Activated CD8-positive, alpha-beta memory T cell treated with anti-CD3 and anti-CD28 coated beads, Interleukin-2, amount 50 U/mL, for 4 hours (primary cell): ENCODE measurements around the gene IFNB1.

Experiments
- DNase-seq: peaks from one replicate; pipeline ENCODE4 v3.0.0-alpha.2; 2020

The IFNB1 gene

GRCh38 chr9:21077781-21078180 lies at the start of gene IFNB1:
Gene IFNB1, minus strand, starts transcription at chr9:21077942. Its CDS starts 73 bp downstream, at chr9:21077869.
- no peak for DNase-seq

GRCh38 chr9:21121595-21122251 lies 44.0 kb upstream of the IFNB1 start:
- no peak for DNase-seq

- DNase-seq, result no peak
These were observed 43.3 kb upstream of the IFNB1 start for GRCh38 chr9:21121079-21121478.

GRCh38 chr9:21119093-21119770 lies 41.5 kb upstream of the IFNB1 start:
- DNase-seq, result no peak

- DNase-seq, result no peak
These were observed 36.6 kb upstream of the IFNB1 start for GRCh38 chr9:21114311-21114710.

GRCh38 chr9:21110708-21111576 lies 33.2 kb upstream of the IFNB1 start:
- DNase-seq, result no peak

- no peak for DNase-seq
These were observed 27.0 kb upstream of the IFNB1 start for GRCh38 chr9:21104787-21105186.

- no peak for DNase-seq
These were observed 24.6 kb upstream of the IFNB1 start for GRCh38 chr9:21102305-21102704.

- no peak for DNase-seq
These were observed 20.1 kb upstream of the IFNB1 start for GRCh38 chr9:21097817-21098216.

GRCh38 chr9:21096901-21097255 lies 19.1 kb upstream of the IFNB1 start:
- no peak for DNase-seq

- DNase-seq, result no peak
These were observed 18.6 kb upstream of the IFNB1 start for GRCh38 chr9:21096172-21096900.

- DNase-seq, result no peak
These were observed 17.8 kb upstream of the IFNB1 start for GRCh38 chr9:21095561-21095960.

- no peak for DNase-seq
These were observed 8.8 kb upstream of the IFNB1 start for GRCh38 chr9:21086538-21086937.

GRCh38 chr9:21085005-21085404 lies 7.3 kb upstream of the IFNB1 start:
- DNase-seq, result no peak

GRCh38 chr9:21084242-21084850 lies 6.6 kb upstream of the IFNB1 start:
- DNase-seq, result no peak

- DNase-seq, result no peak
These were observed 4.9 kb upstream of the IFNB1 start for GRCh38 chr9:21082671-21083070.

GRCh38 chr9:21081999-21082398 lies 4.3 kb upstream of the IFNB1 start:
- no peak for DNase-seq

- no peak for DNase-seq
These were observed 3.7 kb upstream of the IFNB1 start for GRCh38 chr9:21081451-21081850.

- DNase-seq, result no peak
These were observed 3.1 kb upstream of the IFNB1 start for GRCh38 chr9:21080793-21081192.

GRCh38 chr9:21078702-21079101 lies 960 bp upstream of the IFNB1 start:
- no peak for DNase-seq

GRCh38 chr9:21075484-21075883 lies 2.3 kb downstream of the IFNB1 start:
- DNase-seq, result no peak

- no peak for DNase-seq
These were observed 6.8 kb downstream of the IFNB1 start for GRCh38 chr9:21070906-21071305.

- no peak for DNase-seq
These were observed 7.6 kb downstream of the IFNB1 start for GRCh38 chr9:21070171-21070571.
